HG03039 (cell line): ENCODE measurements around the gene RIGI.
"Not testable (repeated sequence)": the region's sequence is repeated elsewhere in the genome, so short reads cannot be mapped to it uniquely, and the experiment has no call there.

Source experiments
- ATAC-seq: cut with Tn5 transposase; IDR thresholded peaks from one replicate; pipeline ENCODE4 v1.9.1; 2021; ENCODE audit warnings: mild to moderate bottlenecking, moderate library complexity; ENCODE audit not compliant: unreplicated experiment

Gene RIGI

DNA sequence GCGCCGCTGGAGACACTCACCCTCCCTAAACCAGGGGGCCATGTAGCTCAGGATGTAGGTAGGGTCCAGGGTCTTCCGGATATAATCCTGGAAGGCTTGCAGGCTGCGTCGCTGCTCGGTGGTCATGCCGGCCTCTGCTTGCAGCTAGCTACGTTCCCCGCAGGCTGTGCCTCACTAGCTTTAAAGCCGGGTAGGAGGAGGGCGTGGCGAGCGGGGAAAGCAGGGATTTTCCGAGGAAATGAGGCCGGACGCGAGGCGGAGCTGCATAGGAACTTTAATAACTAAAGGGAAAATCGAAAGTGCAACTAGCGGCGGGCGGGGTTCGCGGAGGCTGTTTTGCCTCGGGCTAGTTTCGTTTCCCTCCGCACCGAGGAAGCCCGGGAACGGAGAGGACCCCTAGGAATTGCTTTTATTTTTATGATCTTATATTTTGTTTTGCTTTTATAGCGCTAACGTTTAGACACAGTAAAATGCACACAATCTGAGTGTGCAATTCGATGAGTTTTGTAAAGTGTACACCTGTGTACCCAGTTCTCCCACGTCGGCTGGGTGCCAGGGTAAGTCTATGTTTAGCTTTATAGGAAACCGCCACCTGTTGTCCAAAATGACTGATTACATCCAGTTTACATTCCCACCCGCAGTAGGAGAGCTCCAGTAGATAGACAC is at the start of gene RIGI:
TSS of gene RIGI (minus strand) at position 156 of the 666 bp plus-strand sequence. CDS start at position 126, 30 bp downstream.
- ATAC-seq, result peak; percentile 63

- no peak for ATAC-seq
Observed at GRCh38 chr9:32574858-32575257, 48.9 kb upstream of the RIGI start.

- ATAC-seq, result no peak
Observed at GRCh38 chr9:32573821-32574220, 47.8 kb upstream of the RIGI start.

GRCh38 chr9:32572900-32573523 is 47.0 kb upstream of the RIGI start, which contains the start of gene NDUFB6:
Gene NDUFB6 (minus strand): TSS chr9:32573159. CDS start chr9:32573060, 99 bp downstream.
- ATAC-seq, result peak; percentile 78

DNA sequence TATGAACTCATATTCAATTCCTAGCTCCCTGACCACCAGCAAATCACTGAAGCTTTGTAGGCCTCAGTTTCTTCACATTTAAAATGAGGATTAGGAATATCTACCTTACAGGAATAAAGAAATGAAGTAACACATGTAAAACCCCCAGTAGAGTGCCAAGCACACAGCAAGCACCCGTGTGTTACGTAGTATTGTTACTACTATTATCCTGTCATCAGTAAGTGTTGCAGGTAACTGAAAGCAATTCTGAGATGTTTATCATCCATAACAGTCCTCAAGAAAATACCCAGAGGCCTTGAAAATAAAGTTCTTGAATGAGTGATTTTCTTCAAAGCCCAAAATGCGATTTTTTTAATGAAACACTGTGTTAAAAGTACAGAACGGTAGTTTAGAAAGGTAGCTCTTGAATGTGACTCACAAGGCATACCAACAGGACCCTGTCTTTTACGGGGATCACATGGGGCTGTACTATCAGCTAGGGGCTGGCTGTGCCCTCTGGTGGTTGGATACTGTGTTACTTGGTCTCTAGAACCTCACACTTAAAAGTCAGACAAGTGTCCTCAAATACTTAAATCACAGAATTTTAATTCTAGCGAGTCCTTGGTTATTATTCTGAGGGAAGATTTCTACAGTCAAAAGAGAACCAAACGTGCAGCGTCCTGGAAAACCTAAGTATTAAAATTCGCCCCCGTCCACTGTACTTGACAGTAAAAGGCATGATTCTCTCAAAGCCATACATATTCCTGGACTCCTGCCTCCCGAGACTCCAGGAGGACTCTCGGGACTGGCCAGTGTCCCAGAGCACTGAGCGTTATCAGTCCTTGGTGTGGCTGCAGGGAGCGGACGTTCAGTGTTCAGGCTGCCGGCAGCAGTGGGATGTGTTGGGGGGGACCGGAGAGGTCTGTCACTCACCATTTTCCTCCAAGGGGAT is 46.2 kb upstream of the RIGI start:
- ATAC-seq, result peak; percentile 89

DNA sequence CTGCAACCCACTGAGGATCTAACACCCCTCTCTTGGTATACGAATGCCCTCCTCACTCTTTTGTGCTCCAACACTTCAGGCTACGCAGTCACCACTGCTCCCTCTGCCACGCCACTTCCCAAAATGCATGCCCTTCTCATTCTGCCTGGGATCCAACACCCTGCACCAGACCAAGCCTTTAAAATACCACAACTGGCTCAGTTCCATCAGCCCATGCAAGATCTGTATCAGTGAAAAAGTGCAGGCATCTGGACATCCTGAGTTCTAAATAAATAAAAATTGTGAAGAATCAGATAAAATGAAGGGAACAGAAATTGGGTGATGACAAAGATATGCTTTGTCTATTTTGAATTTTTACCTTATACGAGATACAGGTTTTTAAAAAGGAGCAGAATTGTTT is 44.3 kb upstream of the RIGI start:
- ATAC-seq, result no peak

DNA sequence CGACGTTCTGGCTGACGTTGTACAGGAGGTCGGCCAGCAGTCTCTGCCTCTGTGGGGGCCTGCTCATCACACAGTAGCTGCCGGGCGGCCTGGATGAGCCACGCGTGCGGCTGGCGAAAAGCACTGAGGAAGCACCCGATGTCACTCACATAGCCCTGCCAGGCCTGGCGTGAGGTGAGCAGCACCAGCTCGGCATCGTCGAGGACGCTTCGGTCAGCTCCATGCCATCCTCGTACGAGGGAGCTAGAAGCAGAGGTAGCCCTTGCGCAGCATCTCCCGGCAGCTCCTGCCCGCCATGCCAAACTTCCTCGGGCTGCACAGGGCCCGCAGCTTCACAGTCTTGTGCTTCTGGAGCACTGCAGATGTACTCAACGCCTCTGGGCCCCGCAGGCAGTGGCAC is 40.8 kb upstream of the RIGI start:
- ATAC-seq, result no peak

GRCh38 chr9:32565967-32566366 is 40.0 kb upstream of the RIGI start:
- ATAC-seq, result no peak

GRCh38 chr9:32558408-32558934 is 32.5 kb upstream of the RIGI start:
- no peak for ATAC-seq

DNA sequence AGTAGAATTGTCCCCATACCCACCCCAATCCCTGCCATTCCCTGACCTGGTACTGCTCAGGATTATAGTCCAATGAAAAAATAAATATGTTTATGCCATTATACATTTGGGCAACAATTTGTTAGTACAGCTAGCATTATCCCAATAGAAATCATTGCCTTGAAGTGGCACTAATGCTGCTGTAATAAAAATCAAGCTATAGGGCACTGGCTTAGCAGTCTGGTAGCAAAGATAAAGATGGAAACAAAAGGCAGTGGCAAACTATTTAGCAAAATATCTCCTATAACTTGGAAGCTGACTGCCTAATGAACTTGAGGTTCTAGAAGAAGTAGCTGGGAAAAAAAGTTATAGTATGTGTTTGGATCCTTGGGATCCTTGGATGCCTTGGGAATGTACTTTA is 28.6 kb upstream of the RIGI start:
- no peak for ATAC-seq

DNA sequence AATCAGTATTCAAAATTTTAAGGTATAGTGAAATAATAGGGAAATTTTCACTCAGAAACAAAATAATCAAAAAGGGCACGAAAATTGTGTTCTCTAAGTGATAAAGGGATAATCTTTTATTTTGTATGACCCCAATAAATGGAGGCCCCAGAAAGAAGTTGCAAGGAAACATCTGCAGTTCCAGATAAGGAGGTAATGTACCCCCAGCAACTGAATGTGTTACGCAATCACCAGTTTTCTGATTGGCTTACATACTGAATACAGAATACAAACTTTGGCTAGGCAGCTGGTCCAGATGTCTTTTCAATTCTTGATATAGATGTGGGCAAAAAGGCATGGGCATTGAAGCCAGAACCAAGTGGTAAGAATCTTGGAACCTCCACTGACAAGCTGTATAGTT is 28.1 kb upstream of the RIGI start:
- no peak for ATAC-seq

- peak; percentile 74 for ATAC-seq
Observed at GRCh38 chr9:32552172-32552872, 26.3 kb upstream of the RIGI start, which contains the start of the genes SMIM27 and TOPORS. Gene SMIM27 (plus strand): TSS chr9:32552327. CDS start chr9:32552435, 108 bp downstream. Gene TOPORS (minus strand): TSS chr9:32552586. CDS start chr9:32552436, 150 bp downstream.

DNA sequence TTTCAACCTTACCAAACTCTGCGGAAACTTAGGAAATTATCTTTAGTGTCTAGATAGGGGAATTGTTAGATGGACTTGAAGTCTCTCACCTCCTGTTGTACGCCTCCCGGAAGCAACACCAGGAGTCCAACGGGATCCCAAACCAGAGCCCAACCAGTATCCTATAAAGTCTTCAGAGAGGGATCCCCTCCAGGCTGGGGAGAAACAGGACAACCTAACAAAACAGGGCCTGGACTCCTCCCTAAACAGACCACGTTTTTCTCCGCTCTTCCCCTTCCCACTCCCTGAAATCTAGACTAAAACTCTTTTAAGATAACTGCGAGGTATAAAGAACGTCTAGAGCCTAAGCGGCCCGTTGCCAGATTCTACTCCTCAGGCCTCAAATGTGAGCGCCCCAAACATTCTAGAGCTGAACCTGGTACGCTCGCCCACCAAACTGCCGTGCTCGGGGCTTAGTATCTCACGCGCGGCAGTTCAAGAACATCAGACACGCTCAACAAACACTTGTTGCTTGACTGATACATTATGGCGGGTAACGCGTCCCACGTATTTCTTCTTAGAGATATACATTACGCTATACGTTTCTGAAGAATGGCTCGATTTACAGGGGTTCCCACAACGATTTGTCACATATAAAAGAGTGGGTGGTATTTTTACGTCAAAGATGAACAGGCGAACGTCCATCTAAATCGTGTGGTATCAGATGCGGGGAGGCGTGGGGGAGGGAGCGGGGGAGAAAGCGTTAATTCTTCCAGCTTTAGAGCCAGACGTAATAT is 25.5 kb upstream of the RIGI start:
- peak; percentile 3 for ATAC-seq

DNA sequence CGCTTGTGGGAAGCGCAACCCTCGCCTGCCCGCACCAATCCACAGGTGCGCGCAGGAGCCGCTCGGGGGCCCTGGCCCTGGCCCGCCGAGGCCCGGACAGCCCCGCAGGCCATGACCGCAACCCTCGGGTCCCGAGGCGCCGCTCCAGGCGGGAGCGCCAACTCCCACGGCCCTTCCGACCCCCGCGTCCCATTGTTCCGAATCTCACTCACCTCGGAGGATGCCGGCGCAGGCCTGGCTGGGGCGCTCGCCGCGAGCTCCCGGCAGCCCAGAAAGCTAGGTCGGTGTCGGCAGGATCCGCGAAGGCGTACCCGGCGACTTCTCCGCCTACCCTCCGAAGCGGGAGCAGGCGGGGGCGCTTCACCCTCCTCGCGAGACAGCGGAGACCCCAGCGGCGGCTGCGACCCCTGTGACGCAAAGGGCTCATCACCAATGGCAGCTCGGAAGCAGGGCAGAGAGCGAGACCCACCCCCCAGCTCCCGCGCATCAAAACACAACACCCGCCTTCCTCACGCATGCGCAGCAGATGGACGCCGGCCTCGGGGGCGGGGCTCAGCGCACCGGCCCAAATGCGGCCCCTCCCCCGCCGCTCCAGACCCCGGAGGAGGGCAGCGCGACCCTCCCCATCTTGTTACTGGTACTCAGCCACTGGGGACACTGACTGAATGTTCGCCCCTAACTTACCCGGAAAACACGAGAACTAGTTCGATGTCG is 24.7 kb upstream of the RIGI start:
- ATAC-seq, result peak; percentile 58

DNA sequence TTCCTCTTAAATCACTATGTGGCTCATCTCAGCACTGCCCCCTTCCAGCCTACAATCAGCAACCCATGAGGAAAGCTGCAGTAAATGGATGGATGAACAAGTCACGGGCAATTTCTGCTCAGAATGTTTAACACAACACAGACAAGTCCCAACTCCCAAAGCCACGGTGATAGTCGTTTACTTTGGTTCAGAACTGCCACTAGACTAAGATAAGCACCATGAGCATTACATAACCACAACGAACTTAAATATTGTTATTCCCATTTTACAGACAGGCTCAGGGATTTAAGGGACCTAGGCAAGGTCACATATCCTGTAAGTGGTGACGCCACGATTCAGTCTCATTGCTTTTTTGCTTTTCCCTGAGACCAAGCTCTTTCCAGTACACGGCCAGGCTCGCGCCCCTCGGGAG is 24.2 kb upstream of the RIGI start:
- ATAC-seq, result no peak

- ATAC-seq, result not testable (repeated sequence)
Observed at GRCh38 chr9:32548213-32548612, 22.2 kb upstream of the RIGI start.

DNA sequence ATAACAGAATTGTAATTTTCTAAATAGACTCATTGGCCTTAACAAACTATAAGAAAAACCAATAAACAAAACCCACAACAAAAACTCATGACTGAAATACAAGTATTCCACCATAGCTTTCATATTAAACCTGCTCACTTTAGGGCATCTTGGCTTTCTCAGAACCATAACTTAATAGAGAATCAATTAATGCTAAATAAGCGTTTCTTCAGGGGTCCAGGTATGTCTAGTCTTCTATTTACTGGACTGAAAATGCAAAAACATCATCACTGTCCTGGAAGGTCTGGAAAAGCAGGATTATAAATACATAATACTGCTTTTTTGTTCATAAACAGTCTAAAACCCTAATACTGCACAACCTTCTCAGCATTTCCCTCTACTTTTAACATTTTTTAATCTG is 19.9 kb upstream of the RIGI start:
- ATAC-seq, result no peak

DNA sequence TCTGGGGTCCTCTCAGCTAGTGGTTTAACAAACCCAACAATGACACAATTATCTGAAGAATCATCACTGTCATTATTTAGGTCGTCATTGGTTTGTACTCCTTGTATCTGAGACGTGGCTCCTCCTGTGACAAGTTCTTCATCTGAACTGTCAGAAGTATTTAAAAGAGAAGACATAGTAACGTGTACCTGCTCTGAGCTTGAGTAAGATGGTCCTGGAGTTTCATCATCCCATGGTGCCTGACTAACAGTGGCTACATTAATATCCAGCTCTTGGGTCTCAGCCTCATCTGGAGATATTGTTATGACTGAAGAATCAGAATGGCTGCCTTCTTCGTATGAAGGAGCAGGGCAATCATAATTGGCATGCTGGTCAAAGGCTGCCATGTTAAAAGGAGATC is 17.1 kb upstream of the RIGI start:
- no peak for ATAC-seq

DNA sequence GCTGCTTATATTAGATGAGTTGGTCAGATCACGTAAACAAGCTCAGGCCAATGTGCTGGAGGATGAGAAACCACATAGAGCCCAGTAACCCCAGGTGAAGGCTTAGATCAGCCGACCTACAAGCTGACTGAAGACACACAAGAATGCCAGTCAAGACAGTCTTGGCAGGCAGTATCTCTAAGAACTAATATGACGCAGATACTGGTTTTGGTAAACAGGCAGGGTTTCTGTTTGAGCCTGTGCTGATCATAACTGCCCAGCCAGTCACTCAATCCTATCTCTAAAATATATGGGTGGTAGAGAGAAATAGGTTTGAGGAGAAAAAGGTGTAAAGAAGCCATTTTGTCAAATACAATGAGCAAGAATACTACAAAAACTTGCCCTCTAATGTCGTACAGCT is 7.8 kb upstream of the RIGI start:
- ATAC-seq, result no peak
